GM19397 (cell line): ENCODE results near the gene CRACR2B.

ENCODE experiments used
- ATAC-seq: cut with Tn5 transposase; IDR thresholded peaks from one replicate; pipeline ENCODE4 v1.9.1; 2021; ENCODE audit warnings: mild to moderate bottlenecking, moderate library complexity; ENCODE audit not compliant: unreplicated experiment

Gene CRACR2B

GRCh38 chr11:864898-865297 lies 37.2 kb downstream of the CRACR2B start:
- no peak for ATAC-seq

- no peak for ATAC-seq
Measured at GRCh38 chr11:865462-866430, 38.0 kb downstream of the CRACR2B start.

- ATAC-seq: no peak
Measured at GRCh38 chr11:866481-866880, 38.8 kb downstream of the CRACR2B start.

- no peak for ATAC-seq
Measured at GRCh38 chr11:867856-868358, 40.2 kb downstream of the CRACR2B start.

- ATAC-seq: no peak
Measured at GRCh38 chr11:868394-868793, 40.7 kb downstream of the CRACR2B start.

GRCh38 chr11:868802-869201 lies 41.1 kb downstream of the CRACR2B start:
- no peak for ATAC-seq

GRCh38 chr11:869399-870126 lies 41.8 kb downstream of the CRACR2B start:
- no peak for ATAC-seq

- ATAC-seq: no peak
Measured at GRCh38 chr11:870127-870413, 42.4 kb downstream of the CRACR2B start.

GRCh38 chr11:870418-870817 lies 42.7 kb downstream of the CRACR2B start:
- no peak for ATAC-seq

GRCh38 chr11:871472-871871 lies 43.8 kb downstream of the CRACR2B start:
- no peak for ATAC-seq

- no peak for ATAC-seq
Measured at GRCh38 chr11:872799-873198, 45.1 kb downstream of the CRACR2B start.

- no peak for ATAC-seq
Measured at GRCh38 chr11:873706-874105, 46.0 kb downstream of the CRACR2B start.

- no peak for ATAC-seq
Measured at GRCh38 chr11:875203-875602, 47.5 kb downstream of the CRACR2B start.

- ATAC-seq: no peak
Measured at GRCh38 chr11:875769-876301, 48.1 kb downstream of the CRACR2B start.

GRCh38 chr11:876545-876944 lies 48.8 kb downstream of the CRACR2B start:
- no peak for ATAC-seq

- no peak for ATAC-seq
Measured at GRCh38 chr11:877565-877964, 49.8 kb downstream of the CRACR2B start.

GRCh38 chr11:880447-880846 lies 52.7 kb downstream of the CRACR2B start:
- no peak for ATAC-seq
